MCF 10A (cell line): ENCODE measurements around the gene PRKN. TPM values are rescaled to one million over a fixed set of nuclear protein-coding genes. Genes with fewer than 3 reads are reported as not detected.

ENCODE experiments used
- BruUV-seq: library from RNA; stranded (reverse); fragments of 400-500 nt; replicated peaks from 2 replicates; lab custom pipeline; 2021; lab: Mats Ljungman, UMichigan
- CTCF ChIA-PET: fragments of 300-600 bp; sonication (Branson Sonifier 250); formaldehyde crosslinking; extraction: SDS; loops from one replicate; lab custom pipeline; 2021; ENCODE audit warnings: antibody characterized with exemption, inconsistent platforms; lab: Yijun Ruan, JAX
- POLR2A ChIA-PET: fragments of 300-600, 350-650 bp; sonication (Branson Sonifier 250); formaldehyde crosslinking; extraction: SDS; loops from one replicate; lab custom pipeline; 2020; ENCODE audit warnings: antibody characterized with exemption, inconsistent platforms; lab: Yijun Ruan, JAX
- DNase-seq: peaks from one replicate; pipeline ENCODE4 v3.0.0-alpha.2; 2018; ENCODE audit not compliant: unreplicated experiment
- H3K27ac Mint-ChIP-seq: one replicate; pipeline ENCODE4 v1.8.0; 2022; ENCODE audit warnings: mild to moderate bottlenecking, low read depth, mixed read lengths; ENCODE audit not compliant: unreplicated experiment
- H3K27me3 Mint-ChIP-seq: one replicate; pipeline ENCODE4 v1.8.0; 2022; ENCODE audit warnings: mixed read lengths; ENCODE audit not compliant: insufficient read depth, unreplicated experiment
- H3K36me3 Mint-ChIP-seq: one replicate; pipeline ENCODE4 v1.8.0; 2022; ENCODE audit warnings: mild to moderate bottlenecking, moderate library complexity, mixed read lengths; ENCODE audit not compliant: insufficient read depth, unreplicated experiment
- H3K4me1 Mint-ChIP-seq: one replicate; pipeline ENCODE4 v1.8.0; 2022; ENCODE audit warnings: mixed read lengths; ENCODE audit not compliant: insufficient read depth, unreplicated experiment
- H3K4me3 Mint-ChIP-seq: one replicate; pipeline ENCODE4 v1.8.0; 2022; ENCODE audit warnings: mild to moderate bottlenecking, moderate library complexity, mixed read lengths; ENCODE audit not compliant: unreplicated experiment
- H3K9me3 Mint-ChIP-seq: one replicate; pipeline ENCODE4 v1.8.0; 2022; ENCODE audit warnings: mixed read lengths; ENCODE audit not compliant: unreplicated experiment
- CTCF ChIP-seq: fragments of 200-600 bp; IDR thresholded peaks from one replicate; pipeline ENCODE4 v1.8.0; 2022; ENCODE audit warnings: antibody characterized with exemption, mild to moderate bottlenecking; ENCODE audit not compliant: unreplicated experiment
- intact Hi-C: fragments of 100-400 bp; cut with micrococcal nuclease; formaldehyde crosslinking; loops from 2 replicates; pipeline ENCODE4 v1.14.1; 2022
- total RNA-seq: library from RNA; stranded (reverse); gene quantifications from 2 replicates; pipeline ENCODE4 v1.2.3, GENCODE V29; 2022

PRKN gene
- total RNA-seq, 1 experiment from 2014 or later = 2.5 TPM

- H3K9me3 Mint-ChIP-seq = no peaks in the 10 kb centered on the region
- H3K4me1 Mint-ChIP-seq = no peaks in the 10 kb centered on the region
- DNase-seq = no peak
- no peak overlapping the region for H3K27ac Mint-ChIP-seq
- POLR2A ChIA-PET = no interaction called here
- intact Hi-C loops = no loop called here
- H3K36me3 Mint-ChIP-seq = no peaks in the 10 kb centered on the region
- no peak overlapping the region for H3K4me3 Mint-ChIP-seq
- CTCF ChIA-PET = interaction anchor here (0.7 kb wide), 1 partner anchor 1249 kb away, joined by 3 read pairs; no protein-coding TSS in a partner anchor
- TF ChIP-seq CTCF = no peak
- BruUV-seq = no TSS peak
- H3K27me3 Mint-ChIP-seq = no peaks in the 10 kb centered on the region
Measured at GRCh38 chr6:162230147-162230752, 497.3 kb downstream of the PRKN start.

- H3K9me3 Mint-ChIP-seq = no peaks in the 10 kb centered on the region
- no peak overlapping the region for H3K4me3 Mint-ChIP-seq
- DNase-seq = no peak
- BruUV-seq = no TSS peak
- no peaks in the 10 kb centered on the region for H3K4me1 Mint-ChIP-seq
- no peak for TF ChIP-seq CTCF
- POLR2A ChIA-PET = no interaction called here
- intact Hi-C loops = no loop called here
- H3K36me3 Mint-ChIP-seq = no peaks in the 10 kb centered on the region
- CTCF ChIA-PET = no interaction called here
- H3K27me3 Mint-ChIP-seq = no peaks in the 10 kb centered on the region
- H3K27ac Mint-ChIP-seq = no peak overlapping the region
Measured at GRCh38 chr6:162229093-162229492, 498.5 kb downstream of the PRKN start.

- no peaks in the 10 kb centered on the region for H3K27me3 Mint-ChIP-seq
- no peak for TF ChIP-seq CTCF
- no peak overlapping the region for H3K27ac Mint-ChIP-seq
- no peak overlapping the region for H3K4me3 Mint-ChIP-seq
- ChIA-PET POLR2A (no interaction called here), CTCF (no interaction called here)
- intact Hi-C loops = no loop called here
- BruUV-seq = no TSS peak
- H3K4me1 Mint-ChIP-seq = no peaks in the 10 kb centered on the region
- H3K9me3 Mint-ChIP-seq = no peaks in the 10 kb centered on the region
- H3K36me3 Mint-ChIP-seq = no peaks in the 10 kb centered on the region
- no peak for DNase-seq
Measured at GRCh38 chr6:162226803-162227202, 500.8 kb downstream of the PRKN start.

- Mint-ChIP-seq H3K4me3 (no peak overlapping the region), H3K9me3 (no peaks in the 10 kb centered on the region), H3K36me3 (no peaks in the 10 kb centered on the region), H3K4me1 (no peaks in the 10 kb centered on the region), H3K27me3 (no peaks in the 10 kb centered on the region), H3K27ac (no peak overlapping the region)
- POLR2A ChIA-PET = no interaction called here
- CTCF ChIA-PET = interaction anchor here (0.6 kb wide), 1 partner anchor 131 kb away, joined by 3 read pairs; no protein-coding TSS in a partner anchor
- no peak for DNase-seq
- BruUV-seq = no TSS peak
- TF ChIP-seq CTCF = no peak
- intact Hi-C loops = no loop called here
Measured at GRCh38 chr6:162222521-162222920, 505.0 kb downstream of the PRKN start.
